NB4 (cell line): Measurements from ENCODE around the gene SEMA3F.

Source experiments
- POLR2A ChIP-seq: IDR thresholded peaks from 2 replicates; pipeline ENCODE4 v1.6.1; 2011; ENCODE audit warnings: mild to moderate bottlenecking; ENCODE audit not compliant: insufficient read length; ENCODE audit errors: extremely low read depth
- TF ChIP-seq, protein P1 (sequence below): IDR thresholded peaks from one replicate; pipeline ENCODE4 v1.5.1; 2012; ENCODE audit warnings: low read depth, low read length
- TF ChIP-seq, protein P2 (sequence below): IDR thresholded peaks from 2 replicates; pipeline ENCODE4 v1.6.1; 2011; ENCODE audit warnings: low read depth, low read length

DNA sequence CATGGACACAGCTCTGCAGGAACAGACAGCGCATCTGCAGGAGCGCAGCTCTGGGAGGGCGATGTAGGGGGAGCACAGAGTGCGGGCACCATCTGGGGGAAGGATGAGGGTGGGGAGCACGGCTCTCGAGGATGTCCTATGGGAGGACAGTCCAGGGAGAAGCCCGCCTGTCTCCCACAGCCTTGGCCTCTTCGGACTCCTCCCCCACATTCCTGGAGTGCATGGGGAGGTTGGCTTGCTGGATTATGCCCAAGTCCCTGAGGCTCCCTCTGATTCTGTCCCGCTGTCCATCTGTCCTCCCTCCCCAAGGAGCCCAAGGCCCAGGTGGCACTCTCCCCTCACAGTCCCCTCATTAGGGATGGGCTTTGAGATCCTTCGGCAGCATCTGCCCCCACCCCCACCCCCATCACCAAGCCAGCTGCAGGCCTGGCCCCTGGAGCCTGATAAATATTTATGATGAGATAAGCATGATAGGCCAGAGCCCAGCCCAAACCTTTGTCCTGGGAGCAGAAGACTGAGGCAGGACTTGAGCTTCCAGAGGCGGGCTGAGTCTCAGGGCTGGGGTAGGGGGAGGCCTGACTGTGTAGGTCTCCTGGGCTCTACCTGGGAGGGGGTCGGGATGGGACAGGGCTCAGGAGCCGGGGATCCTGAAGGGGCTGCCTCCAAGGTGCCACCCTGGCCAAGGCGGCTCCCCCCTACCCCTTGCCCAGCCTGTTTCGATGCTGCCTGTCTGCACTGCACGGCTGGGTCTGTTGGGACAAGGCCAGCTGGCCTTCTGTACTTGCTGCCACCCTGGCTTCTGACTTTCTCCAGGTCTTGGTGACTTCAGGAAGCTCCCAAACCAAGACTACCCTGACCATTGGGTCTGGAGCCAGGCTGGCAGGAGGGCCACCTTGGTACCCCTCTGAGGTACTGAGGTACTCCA is 28.6 kb upstream of the SEMA3F start:
- TF ChIP-seq, protein P1, sequence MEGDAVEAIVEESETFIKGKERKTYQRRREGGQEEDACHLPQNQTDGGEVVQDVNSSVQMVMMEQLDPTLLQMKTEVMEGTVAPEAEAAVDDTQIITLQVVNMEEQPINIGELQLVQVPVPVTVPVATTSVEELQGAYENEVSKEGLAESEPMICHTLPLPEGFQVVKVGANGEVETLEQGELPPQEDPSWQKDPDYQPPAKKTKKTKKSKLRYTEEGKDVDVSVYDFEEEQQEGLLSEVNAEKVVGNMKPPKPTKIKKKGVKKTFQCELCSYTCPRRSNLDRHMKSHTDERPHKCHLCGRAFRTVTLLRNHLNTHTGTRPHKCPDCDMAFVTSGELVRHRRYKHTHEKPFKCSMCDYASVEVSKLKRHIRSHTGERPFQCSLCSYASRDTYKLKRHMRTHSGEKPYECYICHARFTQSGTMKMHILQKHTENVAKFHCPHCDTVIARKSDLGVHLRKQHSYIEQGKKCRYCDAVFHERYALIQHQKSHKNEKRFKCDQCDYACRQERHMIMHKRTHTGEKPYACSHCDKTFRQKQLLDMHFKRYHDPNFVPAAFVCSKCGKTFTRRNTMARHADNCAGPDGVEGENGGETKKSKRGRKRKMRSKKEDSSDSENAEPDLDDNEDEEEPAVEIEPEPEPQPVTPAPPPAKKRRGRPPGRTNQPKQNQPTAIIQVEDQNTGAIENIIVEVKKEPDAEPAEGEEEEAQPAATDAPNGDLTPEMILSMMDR: no peak
- no peak for TF ChIP-seq POLR2A
- TF ChIP-seq, protein P2, sequence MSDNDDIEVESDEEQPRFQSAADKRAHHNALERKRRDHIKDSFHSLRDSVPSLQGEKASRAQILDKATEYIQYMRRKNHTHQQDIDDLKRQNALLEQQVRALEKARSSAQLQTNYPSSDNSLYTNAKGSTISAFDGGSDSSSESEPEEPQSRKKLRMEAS: no peak
